GM19193 (cell line): Measurements from ENCODE around the gene CRB2.

Experiments used
- POLR2A ChIP-seq: IDR thresholded peaks from 4 replicates; pipeline ENCODE4 v1.6.1; 2011; ENCODE audit not compliant: insufficient read depth, insufficient read length; ENCODE audit errors: extremely low read depth

The CRB2 gene

GRCh38 chr9:123322273-123323195 is 33.5 kb upstream of the CRB2 start:
- TF ChIP-seq POLR2A, result peak; percentile 42

DNA sequence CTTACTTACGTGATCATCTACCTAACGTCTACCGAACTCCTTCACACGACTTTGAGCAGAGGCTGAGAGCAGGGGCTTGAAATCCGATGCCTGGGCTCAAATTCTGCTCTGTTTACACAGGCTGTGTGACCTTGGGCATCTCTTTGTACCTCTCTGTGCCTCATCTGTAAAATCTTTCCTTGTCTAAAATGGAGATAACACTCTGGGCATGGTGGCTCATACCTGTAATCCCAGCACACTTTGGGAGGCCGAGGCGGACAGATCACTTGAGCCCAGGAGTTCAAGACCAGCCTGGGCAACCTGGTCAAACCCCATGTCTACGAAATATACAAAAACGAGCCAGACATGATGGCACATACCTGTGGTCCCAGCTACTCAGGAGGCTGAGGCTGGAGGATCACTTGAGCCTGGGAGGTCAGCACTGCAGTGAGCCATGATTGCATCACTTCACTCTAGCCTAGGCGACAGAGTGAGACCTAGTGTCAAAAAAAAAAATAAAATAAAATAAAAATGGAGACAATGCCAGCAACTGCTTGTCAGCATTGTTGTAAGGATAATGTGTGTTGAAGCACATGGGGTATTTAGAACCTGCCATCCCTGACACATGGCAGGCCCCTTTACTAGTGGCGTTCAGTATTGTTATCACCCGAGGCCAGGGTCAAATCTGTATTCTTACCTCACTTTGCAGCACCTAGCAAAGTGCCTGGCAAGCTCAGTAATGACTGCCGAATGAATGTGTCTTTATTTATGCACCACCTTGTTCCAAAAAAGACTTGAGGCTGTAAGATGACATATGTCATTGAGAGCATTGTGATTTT is 32.6 kb upstream of the CRB2 start:
- TF ChIP-seq POLR2A, result no peak

GRCh38 chr9:123324767-123325183 is 31.2 kb upstream of the CRB2 start:
- no peak for TF ChIP-seq POLR2A

DNA sequence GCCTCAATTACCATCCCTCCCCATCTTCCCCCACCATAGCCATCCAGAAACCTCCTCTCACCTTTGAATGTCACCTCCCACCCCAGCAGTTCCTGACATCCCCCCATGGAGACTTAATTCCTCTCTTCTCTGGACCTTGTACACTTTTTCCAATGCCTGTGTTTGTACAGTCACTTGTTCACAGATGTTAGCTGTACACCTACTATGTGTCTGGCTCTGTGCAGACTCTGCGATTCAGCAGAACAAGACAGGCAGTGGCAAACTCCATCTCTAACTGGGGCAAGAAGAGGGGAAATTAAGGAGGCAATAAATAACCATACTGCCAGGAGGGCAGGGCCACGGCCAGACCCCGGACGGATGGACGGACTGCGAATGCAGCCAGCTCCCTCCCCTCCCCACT is 29.8 kb upstream of the CRB2 start:
- no peak for TF ChIP-seq POLR2A

DNA sequence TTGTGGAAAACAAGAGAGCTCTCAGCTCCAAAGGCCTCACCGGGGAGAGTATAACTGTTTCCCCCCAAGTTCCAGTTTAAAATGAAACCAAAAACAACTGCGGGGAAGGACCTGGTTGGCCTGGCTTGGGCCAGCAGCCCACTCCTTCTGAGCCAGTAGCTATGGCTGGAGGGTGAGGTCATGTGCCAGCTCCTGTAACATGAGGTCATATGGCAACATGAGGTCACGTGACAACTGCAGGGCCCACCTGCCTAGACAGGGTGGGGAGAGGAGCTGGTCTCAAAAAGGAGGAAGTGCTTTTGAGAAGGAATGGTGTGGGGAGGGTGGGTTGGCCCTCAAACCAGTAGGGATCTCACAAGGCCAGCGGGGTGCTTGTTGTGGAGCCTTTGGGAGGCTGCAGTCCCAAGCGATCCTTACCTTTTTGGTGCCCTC is 29.3 kb upstream of the CRB2 start:
- peak; percentile 18 for TF ChIP-seq POLR2A

DNA sequence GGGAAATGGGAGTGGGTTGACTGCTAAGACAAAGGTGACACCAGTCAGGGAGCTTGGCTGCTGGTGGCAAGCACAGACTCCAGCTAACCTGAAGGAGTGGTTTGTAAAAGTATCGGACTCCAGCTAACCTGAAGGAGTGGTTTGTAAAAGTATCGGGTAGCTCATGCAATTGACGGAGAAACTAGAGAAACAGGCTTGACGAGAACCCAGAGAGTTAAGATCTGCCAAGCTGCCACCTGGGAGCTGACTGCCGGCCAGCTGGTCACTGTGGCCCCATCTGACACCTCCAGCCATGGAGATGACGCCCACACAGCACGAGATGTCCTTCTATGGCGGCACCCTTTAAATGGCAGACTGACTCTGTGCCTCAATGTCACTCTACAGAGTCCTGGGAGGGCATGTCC is 28.3 kb upstream of the CRB2 start:
- no peak for TF ChIP-seq POLR2A

GRCh38 chr9:123329329-123329955 is 26.6 kb upstream of the CRB2 start:
- no peak for TF ChIP-seq POLR2A

DNA sequence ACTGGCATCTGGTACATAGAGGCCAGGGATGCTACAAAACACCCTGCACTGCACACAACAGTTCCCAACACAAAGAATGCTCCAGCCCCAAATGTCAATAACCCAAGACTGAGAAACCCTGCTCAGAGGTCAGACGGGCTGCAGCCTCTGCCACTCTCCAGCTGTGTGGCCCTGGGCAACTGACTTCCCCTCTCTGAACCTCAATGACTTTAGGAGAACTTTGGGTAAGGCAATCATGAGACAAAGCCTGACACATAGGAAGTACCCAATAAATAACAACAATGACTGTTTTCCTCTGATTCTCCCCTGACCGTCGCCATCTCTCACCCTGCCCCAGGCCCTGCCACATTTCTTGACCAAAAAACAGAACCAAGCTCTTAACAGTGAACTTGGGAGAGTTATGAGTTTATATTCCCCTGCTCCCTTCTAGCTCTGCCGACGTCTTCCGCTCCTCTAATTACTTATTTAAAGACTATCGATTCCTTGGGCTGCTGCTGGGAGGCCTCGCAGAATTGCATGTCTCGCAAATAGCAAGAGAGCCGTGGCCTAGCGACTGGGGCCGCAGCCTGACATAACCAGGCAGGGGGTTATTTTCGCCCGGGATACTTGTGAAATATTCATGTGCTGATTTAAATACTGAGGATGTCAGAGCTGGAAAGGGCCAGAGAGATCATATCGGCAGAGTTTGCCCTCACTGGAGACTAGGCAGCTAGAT is 24.5 kb upstream of the CRB2 start:
- TF ChIP-seq POLR2A, result no peak

DNA sequence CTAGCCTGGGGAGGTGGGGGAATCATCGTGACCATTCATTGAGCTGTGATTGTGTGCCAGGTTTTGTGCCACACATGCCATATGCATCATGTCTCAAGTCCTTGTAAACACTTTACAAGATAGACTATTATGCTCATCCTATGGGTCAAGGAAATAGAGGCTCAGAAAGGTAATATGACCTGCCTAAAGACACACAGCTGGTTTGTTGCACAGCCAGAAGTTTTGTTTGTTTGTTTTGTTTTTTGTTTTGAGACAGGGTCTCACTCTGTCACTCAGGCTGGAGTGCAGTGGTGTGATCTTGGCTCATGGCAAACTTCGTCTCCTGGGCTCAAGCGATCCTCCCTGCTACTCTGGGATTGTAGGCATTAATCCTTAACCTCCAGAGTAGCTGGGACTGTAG is 21.4 kb upstream of the CRB2 start:
- no peak for TF ChIP-seq POLR2A

GRCh38 chr9:123335193-123335985 is 20.6 kb upstream of the CRB2 start:
- TF ChIP-seq POLR2A, result no peak

DNA sequence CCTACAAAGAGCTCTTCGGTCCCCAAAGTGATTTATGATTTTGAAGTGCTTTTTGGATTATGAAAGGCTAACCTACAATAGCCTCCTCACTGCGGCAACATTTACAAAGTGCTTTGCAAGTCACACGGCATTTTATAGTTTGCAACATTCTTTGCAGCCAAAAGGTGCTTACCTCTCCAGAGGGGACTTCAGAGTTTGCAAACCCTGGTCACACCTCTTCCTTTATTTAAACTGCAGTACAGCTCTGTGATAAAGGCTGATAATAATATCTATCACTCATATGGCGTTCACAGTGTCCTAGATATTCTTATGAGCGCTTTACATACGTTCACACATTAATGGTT is 20.0 kb upstream of the CRB2 start:
- TF ChIP-seq POLR2A, result no peak

GRCh38 chr9:123336449-123336848 is 19.5 kb upstream of the CRB2 start:
- no peak for TF ChIP-seq POLR2A

DNA sequence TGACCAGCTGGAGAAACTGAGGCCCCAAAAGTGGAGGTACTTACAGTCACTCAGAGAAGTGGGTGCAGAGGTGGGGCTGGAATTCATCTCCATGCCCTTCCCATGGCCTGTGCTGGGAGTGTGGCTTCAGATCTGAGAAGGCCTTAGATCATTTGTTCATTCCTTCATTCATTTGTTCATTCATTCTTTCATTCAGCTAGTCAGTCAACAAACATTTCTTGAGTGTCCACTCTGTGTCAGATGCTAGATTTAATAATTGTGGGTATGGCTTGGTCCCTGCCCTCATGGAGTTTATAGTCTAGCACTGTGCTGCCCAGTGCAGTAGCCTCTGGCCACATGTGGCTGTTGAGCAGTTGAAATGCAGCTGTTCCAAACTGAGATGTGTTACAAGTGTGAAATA is 19.0 kb upstream of the CRB2 start:
- TF ChIP-seq POLR2A, result no peak

GRCh38 chr9:123337971-123338370 is 18.0 kb upstream of the CRB2 start:
- no peak for TF ChIP-seq POLR2A
